ENCODE measurements around the gene MARCHF3.
"Not testable (repeated sequence)": the region's sequence is repeated elsewhere in the genome, so short reads cannot be mapped to it uniquely, and the experiment has no call there.

MARCHF3 gene

DNA sequence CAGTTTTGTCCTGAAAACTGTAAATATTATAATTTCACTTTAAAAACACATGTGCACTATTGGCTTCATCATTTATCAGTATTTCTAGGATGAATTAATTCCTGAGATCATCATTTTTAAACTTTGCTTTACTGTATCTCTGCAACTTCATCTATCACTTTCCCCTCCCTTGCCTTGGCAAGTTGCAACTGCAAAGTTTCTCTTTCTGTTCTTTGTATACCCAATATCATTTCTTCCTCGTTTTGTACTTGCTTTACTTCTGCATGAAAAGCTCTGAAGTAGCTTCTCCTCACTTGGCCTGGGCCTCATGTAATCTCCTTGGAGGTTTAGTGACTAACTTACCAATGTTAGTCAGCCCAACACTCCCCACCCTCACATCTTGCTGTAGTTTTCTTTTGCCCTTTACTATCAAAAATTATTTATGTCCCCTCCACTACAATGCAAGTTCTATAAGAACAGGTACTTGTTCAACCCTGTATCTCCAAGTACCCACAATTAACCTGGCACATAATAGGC is 30.2 kb upstream of the MARCHF3 start:
- no peak for DNase-seq (ENCODE audit: low spot score)
- TF ChIP-seq, protein P1, sequence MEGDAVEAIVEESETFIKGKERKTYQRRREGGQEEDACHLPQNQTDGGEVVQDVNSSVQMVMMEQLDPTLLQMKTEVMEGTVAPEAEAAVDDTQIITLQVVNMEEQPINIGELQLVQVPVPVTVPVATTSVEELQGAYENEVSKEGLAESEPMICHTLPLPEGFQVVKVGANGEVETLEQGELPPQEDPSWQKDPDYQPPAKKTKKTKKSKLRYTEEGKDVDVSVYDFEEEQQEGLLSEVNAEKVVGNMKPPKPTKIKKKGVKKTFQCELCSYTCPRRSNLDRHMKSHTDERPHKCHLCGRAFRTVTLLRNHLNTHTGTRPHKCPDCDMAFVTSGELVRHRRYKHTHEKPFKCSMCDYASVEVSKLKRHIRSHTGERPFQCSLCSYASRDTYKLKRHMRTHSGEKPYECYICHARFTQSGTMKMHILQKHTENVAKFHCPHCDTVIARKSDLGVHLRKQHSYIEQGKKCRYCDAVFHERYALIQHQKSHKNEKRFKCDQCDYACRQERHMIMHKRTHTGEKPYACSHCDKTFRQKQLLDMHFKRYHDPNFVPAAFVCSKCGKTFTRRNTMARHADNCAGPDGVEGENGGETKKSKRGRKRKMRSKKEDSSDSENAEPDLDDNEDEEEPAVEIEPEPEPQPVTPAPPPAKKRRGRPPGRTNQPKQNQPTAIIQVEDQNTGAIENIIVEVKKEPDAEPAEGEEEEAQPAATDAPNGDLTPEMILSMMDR (IDR thresholded peaks at IDR 0.05; ENCODE audit: extremely low read depth, missing control alignments), result no peak

DNA sequence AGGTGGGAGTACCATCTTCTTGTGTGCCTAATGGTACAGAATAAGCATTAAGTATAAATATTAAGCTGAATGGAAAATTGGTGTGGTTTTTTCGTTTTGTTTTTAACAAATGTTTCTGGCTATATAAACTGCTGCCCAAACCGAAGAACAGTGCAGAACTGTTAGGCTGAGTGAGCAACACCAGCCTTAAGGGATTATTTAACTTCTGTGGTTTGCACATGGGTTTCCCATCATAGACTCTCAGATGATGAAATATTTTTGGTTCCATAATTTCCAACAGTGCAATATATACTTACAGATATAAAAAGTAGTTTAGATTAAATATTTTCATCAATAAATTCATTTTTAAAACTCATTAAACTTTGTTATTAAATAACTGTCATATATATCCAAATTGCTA is 26.5 kb upstream of the MARCHF3 start:
- DNase-seq (ENCODE audit: low spot score), result no peak
- TF ChIP-seq, protein P1 (IDR thresholded peaks at IDR 0.05; ENCODE audit: extremely low read depth, missing control alignments), result no peak

DNA sequence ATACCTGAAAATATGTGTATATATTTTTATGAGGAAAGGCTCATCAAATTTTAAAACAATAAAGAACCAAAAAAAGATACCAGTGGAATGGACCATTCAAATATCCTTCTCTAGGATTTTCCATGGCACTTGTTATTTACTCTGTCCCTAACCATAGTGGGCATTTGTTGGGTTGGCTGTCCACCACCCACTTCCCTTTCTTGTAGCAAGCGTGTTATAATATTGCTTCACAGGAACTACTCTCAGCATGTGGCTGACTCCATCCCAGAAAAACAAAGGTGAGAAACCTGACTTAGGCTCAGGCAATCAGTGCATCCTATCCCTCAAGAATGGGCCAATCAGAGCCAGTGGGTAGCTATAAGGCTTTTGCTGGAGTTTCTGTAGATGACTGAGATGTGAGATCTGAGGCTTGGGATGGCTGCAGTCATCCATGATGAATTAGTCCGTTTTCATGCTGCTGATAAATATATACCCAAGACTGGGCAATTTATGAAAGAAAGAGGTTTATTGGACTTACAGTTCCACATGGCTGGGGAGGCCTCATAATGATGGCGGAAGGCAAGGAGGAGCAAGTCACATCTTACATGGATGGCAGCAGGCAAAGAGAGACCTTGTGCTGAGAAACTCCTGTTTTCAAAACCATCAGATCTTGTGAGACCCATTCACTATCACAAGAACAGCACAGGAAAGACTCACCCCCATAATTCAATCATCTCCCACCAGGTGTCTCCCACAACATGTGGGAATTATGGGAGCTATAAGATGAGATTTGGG is 25.7 kb upstream of the MARCHF3 start:
- TF ChIP-seq, protein P1 (IDR thresholded peaks at IDR 0.05; ENCODE audit: extremely low read depth, missing control alignments), result no peak
- no peak for DNase-seq (ENCODE audit: low spot score)

DNA sequence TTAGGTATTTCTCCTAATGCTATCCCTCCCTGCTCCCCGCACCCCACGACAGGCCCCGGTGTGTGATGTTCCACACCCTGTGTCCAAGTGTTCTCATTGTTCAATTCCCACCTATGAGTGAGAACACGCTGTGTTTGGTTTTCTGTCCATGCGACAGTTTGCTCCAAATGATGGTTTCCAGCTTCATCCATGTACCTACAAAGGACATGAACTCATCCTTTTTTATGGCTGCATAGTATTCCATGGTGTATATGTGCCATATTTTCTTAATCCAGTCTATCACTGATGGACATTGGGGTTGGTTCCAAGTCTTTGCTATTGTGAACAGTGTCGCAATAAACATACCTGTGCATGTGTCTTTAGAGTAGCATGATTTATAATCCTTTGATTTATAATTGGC is 23.2 kb upstream of the MARCHF3 start:
- DNase-seq (ENCODE audit: low spot score), result not testable (repeated sequence)

DNA sequence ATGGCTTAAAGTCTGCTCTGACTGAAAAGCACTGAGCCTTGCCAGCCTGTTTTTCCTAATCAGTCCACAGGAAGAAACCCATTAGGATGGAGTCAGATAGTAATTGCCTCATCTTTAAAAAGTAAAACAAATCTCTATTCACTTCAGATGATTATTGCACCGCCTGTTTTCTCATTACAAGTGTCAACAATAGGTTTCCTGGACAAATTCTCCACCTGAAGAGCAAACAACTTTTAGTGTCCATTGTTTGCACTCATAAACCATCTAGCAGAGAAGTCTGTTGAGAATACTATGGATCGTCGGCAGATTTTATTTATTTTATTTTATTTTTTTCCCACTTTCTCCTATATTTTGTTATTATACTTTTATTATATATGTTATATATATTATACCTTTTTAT is 22.7 kb upstream of the MARCHF3 start:
- TF ChIP-seq, protein P1 (IDR thresholded peaks at IDR 0.05; ENCODE audit: extremely low read depth, missing control alignments), result no peak
- no peak for DNase-seq (ENCODE audit: low spot score)

DNA sequence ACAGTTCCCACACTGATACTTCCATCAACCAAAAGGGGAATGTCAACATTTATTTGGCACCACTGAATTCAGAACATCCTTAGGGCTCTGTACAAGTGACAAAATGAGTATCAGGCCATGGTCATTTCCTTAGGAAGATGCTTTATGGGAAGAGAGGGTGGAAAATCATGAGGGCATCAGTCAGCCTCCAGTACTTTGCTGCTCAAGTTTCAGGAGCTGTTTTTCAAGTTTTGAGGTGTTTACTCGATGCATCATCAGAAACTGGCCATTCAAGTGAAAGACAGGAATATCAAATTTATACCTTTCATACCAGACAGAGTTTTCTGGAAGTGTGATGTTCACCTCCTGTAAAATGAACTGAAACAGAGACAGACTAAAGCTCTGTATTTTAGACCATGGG is 21.2 kb upstream of the MARCHF3 start:
- TF ChIP-seq, protein P1 (IDR thresholded peaks at IDR 0.05; ENCODE audit: extremely low read depth, missing control alignments), result no peak

DNA sequence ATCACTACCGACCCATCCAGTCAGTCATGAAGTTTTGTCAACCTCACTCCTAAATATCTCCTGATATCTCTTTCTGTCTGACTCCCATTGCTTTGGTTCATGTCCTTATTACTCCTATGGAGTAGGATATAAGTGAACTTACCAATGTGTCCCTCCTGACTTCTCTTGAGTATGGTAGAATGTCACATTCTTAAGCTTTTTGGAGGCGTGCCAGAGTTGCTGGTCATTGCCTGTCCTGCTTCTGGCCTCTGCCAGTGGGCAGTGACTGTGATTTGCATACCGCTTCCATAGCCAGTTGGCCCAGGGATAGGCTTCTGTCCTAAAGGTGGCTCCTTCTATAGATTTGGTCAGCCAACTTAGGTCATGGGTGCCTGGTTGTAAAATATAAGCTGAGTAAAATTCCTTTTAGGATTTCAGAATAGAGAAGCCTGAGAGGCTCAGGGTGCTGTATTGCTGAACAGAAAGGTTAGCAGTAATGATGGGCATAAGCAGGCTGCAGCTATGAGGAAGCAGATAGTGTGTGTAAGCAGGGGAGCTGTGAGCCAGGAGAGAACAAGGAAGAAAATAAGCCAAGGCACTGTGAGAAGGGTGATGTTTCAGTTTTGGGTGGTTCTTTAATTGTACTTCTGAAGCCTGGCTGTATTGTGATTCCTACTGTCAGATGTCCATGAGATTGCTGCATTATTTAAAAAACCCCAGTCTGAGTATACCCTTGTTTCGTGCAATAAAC is 16.1 kb upstream of the MARCHF3 start:
- TF ChIP-seq, protein P1 (IDR thresholded peaks at IDR 0.05; ENCODE audit: extremely low read depth, missing control alignments), result no peak
- no peak for DNase-seq (ENCODE audit: low spot score)

More for the DNA sequence above, 21.2 kb upstream of the MARCHF3 start:
- no peak for DNase-seq (ENCODE audit: low spot score)

All from GM20000 (cell line).